Melanocyte of skin (primary cell): Measurements from ENCODE around the gene RABGAP1. TPM values are rescaled to one million over a fixed set of nuclear protein-coding genes. Genes with fewer than 3 reads are reported as not detected.

Source experiments
- small RNA-seq, 2 donors: library from RNA; depleted of rRNA; stranded (forward); fragments of <200 nt; gene quantifications; one replicate each; pipeline ENCODE3, GENCODE V24; 2012
- total RNA-seq, 2 donors: library from RNA; depleted of rRNA; stranded (reverse); fragments of >200 nt; gene quantifications; 2 replicates each; pipeline ENCODE4 v1.2.3, GENCODE V29; 2012

RABGAP1 gene
- 10 to 100 TPM; 36.5 to 45.0 TPM for total RNA-seq

DNA sequence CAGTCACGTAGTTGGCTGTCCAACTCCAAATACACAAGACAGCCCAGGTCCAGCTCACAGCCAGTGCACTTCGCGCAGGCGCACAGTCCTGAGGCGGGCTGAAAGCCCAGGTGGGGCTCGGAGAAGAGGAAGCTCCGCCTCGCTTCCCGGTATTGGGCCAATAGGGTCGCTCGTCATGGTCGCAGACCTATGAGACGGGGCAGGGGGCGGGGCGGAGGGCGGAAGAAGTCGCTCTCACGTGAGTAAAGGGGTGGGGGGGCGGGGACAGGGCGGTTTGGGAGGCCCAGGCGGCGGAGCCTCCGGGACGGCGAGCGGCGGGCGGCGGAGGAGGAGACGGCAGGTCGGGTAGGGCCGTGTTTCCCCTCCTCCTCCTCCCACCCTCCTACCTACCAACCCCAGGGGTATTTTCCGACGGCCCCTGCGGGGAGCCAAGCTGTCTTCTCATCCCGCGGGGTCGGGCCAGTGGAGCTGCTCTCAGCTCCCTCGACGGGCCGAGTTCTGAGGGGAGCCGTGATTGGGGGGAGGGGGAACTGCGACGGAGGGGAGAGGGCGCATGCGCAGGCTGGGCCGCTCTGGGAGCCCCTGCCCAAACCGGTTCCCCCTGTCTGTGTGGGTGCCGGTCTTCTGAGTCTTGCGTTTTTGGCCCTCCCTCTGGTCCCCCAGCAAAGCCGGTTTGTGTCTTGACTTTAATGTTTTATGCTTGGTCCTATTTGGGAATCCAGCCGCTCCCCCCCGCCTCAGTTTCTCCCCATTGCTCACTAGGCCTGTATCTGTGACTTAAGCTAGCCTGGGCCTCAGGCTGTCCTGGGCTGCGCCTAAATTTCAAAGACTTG is at the start of gene RABGAP1:
RABGAP1 (plus strand) TSS at position 272 of the 833 bp plus-strand sequence. CDS start 16,040 bp downstream, outside the sequence.

DNA sequence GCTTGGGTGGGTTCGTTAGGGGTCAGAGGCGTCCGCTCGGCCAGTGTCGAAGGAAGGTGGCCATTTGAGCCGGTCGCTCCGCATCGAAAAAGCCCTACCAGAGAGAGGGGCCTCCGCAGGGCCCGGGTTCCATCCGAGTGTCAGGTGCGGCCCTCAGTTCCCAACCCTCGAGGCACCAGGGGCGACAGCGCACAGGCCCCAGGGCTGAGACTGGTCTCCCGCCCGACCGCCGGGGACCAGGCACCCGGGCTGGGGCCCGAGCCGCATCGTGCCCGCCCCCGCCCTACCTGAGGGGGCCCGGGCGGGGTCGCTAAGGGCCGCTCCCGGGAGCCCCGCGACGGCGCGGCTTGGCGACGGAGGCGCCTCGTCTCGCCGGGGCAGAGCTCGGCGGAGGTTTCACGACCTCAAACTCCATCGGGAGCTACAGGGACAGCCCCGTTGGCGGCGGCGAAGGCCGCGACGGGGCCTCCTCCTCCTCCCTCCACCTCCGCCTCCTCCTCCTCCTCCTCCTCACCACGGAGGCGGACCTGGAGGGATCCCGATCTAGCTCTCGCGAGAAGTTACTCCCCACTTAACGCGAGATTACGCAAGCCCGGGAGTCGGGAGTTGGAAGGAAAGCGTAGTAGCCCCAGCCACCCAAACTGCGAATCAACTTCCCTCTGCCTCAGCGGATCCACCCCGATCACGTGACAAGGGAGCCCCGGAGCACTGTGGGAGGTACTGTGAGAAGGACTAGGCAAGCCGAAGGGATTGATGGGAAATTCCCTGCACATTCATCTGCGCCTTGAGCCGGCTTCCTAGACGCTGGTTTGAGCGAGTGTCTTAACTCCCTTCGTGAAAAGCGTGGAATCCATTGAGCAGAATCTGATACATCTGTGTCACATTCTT is 35.8 kb upstream of the RABGAP1 start, which contains the start of gene RC3H2:
RC3H2 (minus strand) TSS at position 537 of the 888 bp plus-strand sequence. CDS start 7,850 bp downstream, outside the sequence.

GRCh38 chr9:122912964-122913673 is 27.7 kb upstream of the RABGAP1 start, which contains the start of gene ZBTB6:
TSS of gene ZBTB6 (minus strand) at chr9:122913323. CDS start at chr9:122912072, 1,251 bp downstream.

GRCh38 chr9:122931226-122932121 is 9.3 kb upstream of the RABGAP1 start, which contains the start of gene ZBTB26:
TSS of gene ZBTB26 (minus strand) at chr9:122931512. CDS start at chr9:122919934, 11,578 bp downstream.

GRCh38 chr9:123033352-123033751 is 92.5 kb downstream of the RABGAP1 start, which contains the start of gene GPR21:
TSS of gene GPR21 (plus strand) at chr9:123033667. CDS start at chr9:123034567, 900 bp downstream.

Small RNAs within 50 kb of the gene (small RNA-seq; reads per million reads assigned to genes)
- gene GPR21 (0 reads per million in 2 donors), gene RNY1P15 (0 reads per million in 2 donors)

Other genes starting within 250 kb of the RABGAP1 start
- not detected for gene OR1L4, start 217.0 kb upstream of the RABGAP1 start, total RNA-seq
- not detected for gene OR1L6, start 198.7 kb upstream of the RABGAP1 start, total RNA-seq
- gene OR5C1, start 152.1 kb upstream of the RABGAP1 start, total RNA-seq: not detected
- not detected for gene OR1K1, start 140.9 kb upstream of the RABGAP1 start, total RNA-seq
- 10 to 100 TPM; 19.6 to 25.6 TPM for gene PDCL, start 112.4 kb upstream of the RABGAP1 start, total RNA-seq
- 10 to 100 TPM; 63.0 to 66.9 TPM for gene RC3H2, start 35.7 kb upstream of the RABGAP1 start, total RNA-seq
- gene ZBTB6, start 27.7 kb upstream of the RABGAP1 start, total RNA-seq: 10 to 100 TPM; 10.3 to 13.3 TPM
- gene ZBTB26, start 9.5 kb upstream of the RABGAP1 start, total RNA-seq: 1 to 10 TPM; 3.1 to 3.7 TPM
- under 1 TPM; 0.67 to 0.69 TPM for gene GPR21, start 92.6 kb downstream of the RABGAP1 start, total RNA-seq